Measurements from ENCODE around the gene ACTRT3. TPM values are rescaled to one million over a fixed set of nuclear protein-coding genes. Genes with fewer than 3 reads are reported as not detected.
A peak's percentile ranks its signal among the peaks of the same experiment; 100 is the strongest.

Gene ACTRT3
- total and polyA plus RNA-seq, 2 of the 13 experiments (the other 11 are each of a cell fraction or from before 2014, with no cell fraction given) = 0.42 to 0.97 TPM

GRCh38 chr3:169771497-169772304 is 2.3 kb upstream of the ACTRT3 start (continued):
- TF ChIP-seq HNF1A (IDR thresholded peaks at IDR 0.05; ENCODE audit: low read depth) = peak; percentile 42; the same call in 1 of the 2 replicates
- TF ChIP-seq HNF1A (CRISPR knock-in tag; IDR thresholded peaks at IDR 0.05; ENCODE audit: borderline replicate concordance) = no peak
- no peak for TF ChIP-seq MAFF (IDR thresholded peaks at IDR 0.05; ENCODE audit: low read depth, low read length)
- TF ChIP-seq SIX1 (CRISPR knock-in tag; IDR thresholded peaks at IDR 0.05; ENCODE audit: borderline replicate concordance) = no peak
- TF ChIP-seq PHF5A (CRISPR knock-in tag; IDR thresholded peaks at IDR 0.05; ENCODE audit: low read depth, unreplicated experiment) = no peak
- TF ChIP-seq ZNF557 (CRISPR knock-in tag; IDR thresholded peaks at IDR 0.05) = no peak
- TF ChIP-seq CREBL2 (CRISPR knock-in tag; IDR thresholded peaks at IDR 0.05; ENCODE audit: borderline replicate concordance) = no peak
- peak; percentile 27 for TF ChIP-seq HNRNPLL (IDR thresholded peaks at IDR 0.05; ENCODE audit: low read depth, low read length, poor library complexity, severe bottlenecking)
- TF ChIP-seq RARA (CRISPR knock-in tag; IDR thresholded peaks at IDR 0.05) = no peak
- TF ChIP-seq SKI (IDR thresholded peaks at IDR 0.05; ENCODE audit: partially characterized antibody) = no peak
- no peak for TF ChIP-seq TMF1 (CRISPR knock-in tag; IDR thresholded peaks at IDR 0.05; ENCODE audit: low read depth)
- TF ChIP-seq ZKSCAN8 (CRISPR knock-in tag; IDR thresholded peaks at IDR 0.05; ENCODE audit: borderline replicate concordance) = peak; percentile 34; the same call in 1 of the 2 replicates
- TF ChIP-seq KMT2A (CRISPR knock-in tag; IDR thresholded peaks at IDR 0.05) = 0 out of 2 replicates have a peak, but pooled peaks have one; percentile 13
- TF ChIP-seq ZBTB25 (CRISPR knock-in tag; IDR thresholded peaks at IDR 0.05) = 0 out of 2 replicates have a peak, but pooled peaks have one; percentile 53
- TF ChIP-seq FOXJ3 (CRISPR knock-in tag; IDR thresholded peaks at IDR 0.05; ENCODE audit: borderline replicate concordance) = peak; percentile 46; the same call in 1 of the 2 replicates
- TF ChIP-seq CBFB (CRISPR knock-in tag; IDR thresholded peaks at IDR 0.05) = no peak
- TF ChIP-seq EEA1 (CRISPR knock-in tag; IDR thresholded peaks at IDR 0.05; ENCODE audit: borderline replicate concordance) = no peak
- TF ChIP-seq LRRFIP1 (CRISPR knock-in tag; conservative IDR thresholded peaks at IDR 0.05) = no peak
- TF ChIP-seq PCBP1 (IDR thresholded peaks at IDR 0.05; ENCODE audit: borderline replicate concordance, low read depth, low read length) = no peak
- no peak for TF ChIP-seq ARHGAP35 (CRISPR knock-in tag; IDR thresholded peaks at IDR 0.05; ENCODE audit: borderline replicate concordance)
- TF ChIP-seq GZF1 (CRISPR knock-in tag; IDR thresholded peaks at IDR 0.05) = no peak
